ENCODE data around the gene KCNMB1.

DNA sequence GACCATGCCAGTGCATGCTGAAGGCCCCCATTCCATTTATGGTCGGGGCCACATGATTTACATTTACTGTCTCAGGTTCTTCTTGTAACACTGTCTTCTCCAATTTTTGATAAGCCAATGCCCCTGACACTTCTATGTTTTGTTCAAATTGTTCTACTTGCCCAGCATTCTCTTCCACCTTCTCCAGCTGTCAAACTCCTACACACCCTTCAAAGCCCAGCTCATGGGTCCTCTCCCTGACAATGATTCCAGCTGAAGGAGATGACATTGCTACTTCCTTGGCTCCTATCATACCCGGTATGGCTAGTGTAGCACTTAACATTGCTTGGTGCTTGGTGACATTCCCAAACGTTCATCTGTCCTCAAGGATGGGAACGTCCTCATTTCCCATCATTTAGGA lies 41.1 kb upstream of the KCNMB1 start:
- TF ChIP-seq POLR2A (IDR thresholded peaks at IDR 0.05) (no peak), CTCF (IDR thresholded peaks at IDR 0.05) (no peak)
